ENCODE measurements around the gene RBPMS2. TPM values are rescaled to one million over a fixed set of nuclear protein-coding genes. Genes with fewer than 3 reads are reported as not detected.

The RBPMS2 gene
- total and polyA plus RNA-seq, 3 experiments from 2014 or later, result not detected

- no peak overlapping the region for H3K27ac ChIP-seq (ENCODE audit: low read depth, low read length)
- DNase-seq, result no peak
- CTCF ChIA-PET, result interaction anchor here (0.7 to 8.2 kb wide), 3 partner anchors 9 to 37 kb away, joined by 3 to 146 read pairs (median 4); no protein-coding TSS in a partner anchor
- H3K4me1 ChIP-seq (ENCODE audit: insufficient read depth, low read length), result no peaks in the 10 kb centered on the region
- H3K9me3 ChIP-seq (ENCODE audit: low read length), result no peaks in the 10 kb centered on the region
- Mint-ChIP-seq H3K27ac (peak overlapping the region in 2 of 8 donors; percentile 38 to 59), H3K4me3 (no peak overlapping the region), H3K36me3 (peaks cover 0 to 74% (median 12%) of the 10 kb centered on the region in 3 donors), H3K9me3 (no peaks in the 10 kb centered on the region), H3K4me1 (peaks cover 8 to 31% (median 14%) of the 10 kb centered on the region in 3 donors), H3K27me3 (no peaks in the 10 kb centered on the region)
- H3K27me3 ChIP-seq (ENCODE audit: insufficient read depth, low read length, poor library complexity, severe bottlenecking), result no peaks in the 10 kb centered on the region
- H3K4me3 ChIP-seq (ENCODE audit: low read length), result no peak overlapping the region
- H3K36me3 ChIP-seq (ENCODE audit: insufficient read depth, low read length), result peaks cover 31% of the 10 kb centered on the region
- POLR2A ChIA-PET, result no interaction called here
Observed at GRCh38 chr15:64691896-64692565, 83.4 kb downstream of the RBPMS2 start.

- Histone ChIP-seq H3K4me3 (ENCODE audit: low read length) (no peak overlapping the region), H3K9me3 (ENCODE audit: low read length) (no peaks in the 10 kb centered on the region), H3K36me3 (ENCODE audit: insufficient read depth, low read length) (peaks cover 39% of the 10 kb centered on the region), H3K27me3 (ENCODE audit: insufficient read depth, low read length, poor library complexity, severe bottlenecking) (no peaks in the 10 kb centered on the region), H3K4me1 (ENCODE audit: insufficient read depth, low read length) (no peaks in the 10 kb centered on the region), H3K27ac (ENCODE audit: low read depth, low read length) (no peak overlapping the region)
- H3K27me3 Mint-ChIP-seq, result no peaks in the 10 kb centered on the region
- POLR2A ChIA-PET, result interaction anchor here (0.5 kb wide), 1 partner anchor 10 kb away, joined by 4 read pairs; no protein-coding TSS in a partner anchor
- no peak for DNase-seq
- H3K4me1 Mint-ChIP-seq, result peaks cover 5 to 24% (median 15%) of the 10 kb centered on the region in 3 donors
- H3K27ac Mint-ChIP-seq, result peak overlapping the region in 4 of 8 donors; percentile 23 to 66 (median 54)
- H3K36me3 Mint-ChIP-seq, result peaks cover 0 to 79% (median 14%) of the 10 kb centered on the region in 3 donors
- H3K9me3 Mint-ChIP-seq, result no peaks in the 10 kb centered on the region
- CTCF ChIA-PET, result interaction anchor here (1.4 to 8.2 kb wide), 2 partner anchors 8 to 39 kb away, joined by 4 to 146 read pairs; no protein-coding TSS in a partner anchor
- H3K4me3 Mint-ChIP-seq, result no peak overlapping the region
Observed at GRCh38 chr15:64690578-64691296, 84.7 kb downstream of the RBPMS2 start.

- Histone ChIP-seq H3K27ac (ENCODE audit: low read depth, low read length) (no peak overlapping the region), H3K27me3 (ENCODE audit: insufficient read depth, low read length, poor library complexity, severe bottlenecking) (no peaks in the 10 kb centered on the region), H3K4me3 (ENCODE audit: low read length) (no peak overlapping the region), H3K4me1 (ENCODE audit: insufficient read depth, low read length) (no peaks in the 10 kb centered on the region), H3K9me3 (ENCODE audit: low read length) (no peaks in the 10 kb centered on the region), H3K36me3 (ENCODE audit: insufficient read depth, low read length) (peaks cover 43% of the 10 kb centered on the region)
- Mint-ChIP-seq H3K36me3 (peaks cover 0 to 78% (median 11%) of the 10 kb centered on the region in 3 donors), H3K9me3 (no peaks in the 10 kb centered on the region), H3K4me1 (peaks cover 0 to 18% (median 10%) of the 10 kb centered on the region in 3 donors), H3K4me3 (no peak overlapping the region), H3K27me3 (no peaks in the 10 kb centered on the region), H3K27ac (peak overlapping the region in 1 of 8 donors; percentile 70)
- no peak for DNase-seq
- ChIA-PET POLR2A (no interaction called here), CTCF (interaction anchor here (1.0 to 8.2 kb wide), 2 partner anchors 17 to 39 kb away, joined by 3 to 146 read pairs; no protein-coding TSS in a partner anchor)
Observed at GRCh38 chr15:64690008-64690407, 85.4 kb downstream of the RBPMS2 start.

Other genes starting within 250 kb of the RBPMS2 start
- 10 to 100 TPM; 14.6 to 14.7 TPM for gene PIF1, start 50.1 kb upstream of the RBPMS2 start, total RNA-seq
- 0.25 TPM for gene PIF1, start 50.1 kb upstream of the RBPMS2 start, polyA plus RNA-seq
- 10 to 100 TPM; 15.8 to 16.1 TPM for gene PLEKHO2, start 66.3 kb upstream of the RBPMS2 start, total RNA-seq
- gene PLEKHO2, start 66.3 kb upstream of the RBPMS2 start, polyA plus RNA-seq, result 33.3 TPM
- gene ANKDD1A, start 136.3 kb upstream of the RBPMS2 start, total RNA-seq, result 1 to 10 TPM; 3.0 TPM
- 2.4 TPM for gene ANKDD1A, start 136.3 kb upstream of the RBPMS2 start, polyA plus RNA-seq
- gene SPG21, start 214.3 kb upstream of the RBPMS2 start, total RNA-seq, result 10 to 100 TPM; 66.3 to 67.4 TPM
- 118 TPM for gene SPG21, start 214.3 kb upstream of the RBPMS2 start, polyA plus RNA-seq

Measured in CD8-positive, alpha-beta memory T cell (primary cell).